ENCODE results near the gene RAI1.

RAI1 gene

GRCh38 chr17:17788967-17789366 is 107.7 kb downstream of the RAI1 start:
- DNase-seq, result no peak

GRCh38 chr17:17789410-17789809 is 108.2 kb downstream of the RAI1 start:
- DNase-seq, result no peak

- DNase-seq, result no peak
These were observed 108.8 kb downstream of the RAI1 start for GRCh38 chr17:17789828-17790636.

GRCh38 chr17:17790637-17791464 is 109.6 kb downstream of the RAI1 start:
- DNase-seq, result no peak

GRCh38 chr17:17792037-17792550 is 110.8 kb downstream of the RAI1 start:
- no peak for DNase-seq

- no peak for DNase-seq
These were observed 111.5 kb downstream of the RAI1 start for GRCh38 chr17:17792551-17793377.

GRCh38 chr17:17793378-17794214 is 112.3 kb downstream of the RAI1 start:
- DNase-seq, result no peak

- DNase-seq, result no peak
These were observed 113.1 kb downstream of the RAI1 start for GRCh38 chr17:17794382-17794781.

GRCh38 chr17:17795296-17795695 is 114.0 kb downstream of the RAI1 start:
- DNase-seq, result no peak

- DNase-seq, result no peak
These were observed 114.9 kb downstream of the RAI1 start for GRCh38 chr17:17795946-17796786.

- DNase-seq, result no peak
These were observed 115.5 kb downstream of the RAI1 start for GRCh38 chr17:17796787-17797061.

- DNase-seq, result no peak
These were observed 116.0 kb downstream of the RAI1 start for GRCh38 chr17:17797119-17797809.

GRCh38 chr17:17798010-17798556 is 116.8 kb downstream of the RAI1 start:
- no peak for DNase-seq

GRCh38 chr17:17798573-17799255 is 117.5 kb downstream of the RAI1 start:
- DNase-seq, result no peak

GRCh38 chr17:17800504-17801021 is 119.3 kb downstream of the RAI1 start:
- no peak for DNase-seq

- no peak for DNase-seq
These were observed 120.7 kb downstream of the RAI1 start for GRCh38 chr17:17801800-17802481.

- DNase-seq, result no peak
These were observed 122.7 kb downstream of the RAI1 start for GRCh38 chr17:17804007-17804406.

GRCh38 chr17:17805575-17805974 is 124.3 kb downstream of the RAI1 start:
- DNase-seq, result no peak

- DNase-seq, result no peak
These were observed 124.8 kb downstream of the RAI1 start for GRCh38 chr17:17806035-17806434.

All from KG1 (cell line).